ENCODE data around the gene DOCK10.

DOCK10 gene

GRCh38 chr2:224975761-224976160 is 66.5 kb downstream of the DOCK10 start:
- H3K4me3 ChIP-seq (ENCODE audit: low read depth, low read length): no peak overlapping the region
- TF ChIP-seq CTCF (IDR thresholded peaks at IDR 0.05; ENCODE audit: insufficient read depth, low read depth, low read length, missing control alignments): no peak
- no peak for DNase-seq (ENCODE audit: low read depth)

- DNase-seq (ENCODE audit: low read depth): peak; percentile 42
- TF ChIP-seq CTCF (IDR thresholded peaks at IDR 0.05; ENCODE audit: insufficient read depth, low read depth, low read length, missing control alignments): no peak
- no peak overlapping the region for H3K4me3 ChIP-seq (ENCODE audit: low read depth, low read length)
Measured at GRCh38 chr2:224973112-224974016, 68.9 kb downstream of the DOCK10 start.

GRCh38 chr2:224971214-224971613 is 71.1 kb downstream of the DOCK10 start:
- no peak overlapping the region for H3K4me3 ChIP-seq (ENCODE audit: low read depth, low read length)
- no peak for TF ChIP-seq CTCF (IDR thresholded peaks at IDR 0.05; ENCODE audit: insufficient read depth, low read depth, low read length, missing control alignments)
- peak; percentile 60 for DNase-seq (ENCODE audit: low read depth)

GRCh38 chr2:224970311-224970710 is 72.0 kb downstream of the DOCK10 start:
- no peak for TF ChIP-seq CTCF (IDR thresholded peaks at IDR 0.05; ENCODE audit: insufficient read depth, low read depth, low read length, missing control alignments)
- peak overlapping the region; percentile 25 for H3K4me3 ChIP-seq (ENCODE audit: low read depth, low read length)
- DNase-seq (ENCODE audit: low read depth): peak; percentile 37

GRCh38 chr2:224969633-224970260 is 72.5 kb downstream of the DOCK10 start:
- TF ChIP-seq CTCF (IDR thresholded peaks at IDR 0.05; ENCODE audit: insufficient read depth, low read depth, low read length, missing control alignments): no peak
- peak overlapping the region; percentile 25 for H3K4me3 ChIP-seq (ENCODE audit: low read depth, low read length)
- no peak for DNase-seq (ENCODE audit: low read depth)

- H3K4me3 ChIP-seq (ENCODE audit: low read depth, low read length): no peak overlapping the region
- no peak for DNase-seq (ENCODE audit: low read depth)
- no peak for TF ChIP-seq CTCF (IDR thresholded peaks at IDR 0.05; ENCODE audit: insufficient read depth, low read depth, low read length, missing control alignments)
Measured at GRCh38 chr2:224969095-224969494, 73.2 kb downstream of the DOCK10 start.
